HG02571 (cell line): ENCODE results near the gene TPX2.

Experiments used
- ATAC-seq: cut with Tn5 transposase; IDR thresholded peaks from one replicate; pipeline ENCODE4 v1.9.1; 2021; ENCODE audit warnings: mild to moderate bottlenecking, moderate library complexity; ENCODE audit not compliant: unreplicated experiment

TPX2 gene

GRCh38 chr20:31758991-31759390, 19.9 kb downstream of the TPX2 start:
- ATAC-seq: no peak

- ATAC-seq: no peak
Observed at GRCh38 chr20:31759836-31760518, 20.9 kb downstream of the TPX2 start.

GRCh38 chr20:31760519-31761240, 21.6 kb downstream of the TPX2 start:
- no peak for ATAC-seq

- no peak for ATAC-seq
Observed at GRCh38 chr20:31764641-31765305, 25.7 kb downstream of the TPX2 start.

GRCh38 chr20:31767805-31768204, 28.7 kb downstream of the TPX2 start:
- no peak for ATAC-seq

- no peak for ATAC-seq
Observed at GRCh38 chr20:31769681-31770080, 30.6 kb downstream of the TPX2 start.

- no peak for ATAC-seq
Observed at GRCh38 chr20:31770243-31770642, 31.2 kb downstream of the TPX2 start.

- ATAC-seq: no peak
Observed at GRCh38 chr20:31774408-31774807, 35.3 kb downstream of the TPX2 start.

GRCh38 chr20:31780839-31781238, 41.7 kb downstream of the TPX2 start:
- no peak for ATAC-seq

GRCh38 chr20:31781945-31782344, 42.9 kb downstream of the TPX2 start:
- ATAC-seq: no peak

- ATAC-seq: no peak
Observed at GRCh38 chr20:31784354-31785044, 45.4 kb downstream of the TPX2 start.

GRCh38 chr20:31785089-31785488, 46.0 kb downstream of the TPX2 start:
- no peak for ATAC-seq

GRCh38 chr20:31788578-31788977, 49.5 kb downstream of the TPX2 start:
- ATAC-seq: no peak

GRCh38 chr20:31790401-31790800, 51.3 kb downstream of the TPX2 start:
- ATAC-seq: no peak

- no peak for ATAC-seq
Observed at GRCh38 chr20:31797364-31797763, 58.3 kb downstream of the TPX2 start.

GRCh38 chr20:31801508-31801907, 62.4 kb downstream of the TPX2 start:
- no peak for ATAC-seq

GRCh38 chr20:31803552-31804291, 64.6 kb downstream of the TPX2 start:
- ATAC-seq: no peak

GRCh38 chr20:31806564-31807355, 67.7 kb downstream of the TPX2 start:
- no peak for ATAC-seq

GRCh38 chr20:31808481-31808880, 69.4 kb downstream of the TPX2 start:
- ATAC-seq: no peak

GRCh38 chr20:31809661-31810060, 70.6 kb downstream of the TPX2 start:
- ATAC-seq: no peak
